Parathyroid adenoma (tissue), 2 donors: ENCODE data around the gene PCBD1.
"Not testable (repeated sequence)": the region's sequence is repeated elsewhere in the genome, so short reads cannot be mapped to it uniquely, and the experiment has no call there.

Experiments used
- H2AFZ ChIP-seq: fragments of 300-600 bp; sonication (generic); one replicate; pipeline ENCODE4 v1.7.0; 2017; ENCODE audit warnings: antibody characterized with exemption, mild to moderate bottlenecking
- H3K27ac ChIP-seq: fragments of 300-600 bp; sonication (generic); one replicate; pipeline ENCODE4 v1.7.0; 2017
- H3K27me3 ChIP-seq: fragments of 300-600 bp; sonication (generic); one replicate; pipeline ENCODE4 v1.7.0; 2017; ENCODE audit warnings: low read length; ENCODE audit not compliant: control insufficient read depth, insufficient read depth
- H3K36me3 ChIP-seq: fragments of 300-600 bp; sonication (generic); one replicate; pipeline ENCODE4 v1.7.0; 2017; ENCODE audit warnings: low read length; ENCODE audit not compliant: control insufficient read depth, insufficient read depth
- H3K4me1 ChIP-seq: fragments of 300-600 bp; sonication (generic); one replicate; pipeline ENCODE4 v1.7.0; 2017; ENCODE audit warnings: control low read depth
- H3K4me2 ChIP-seq: fragments of 300-600 bp; sonication (generic); one replicate; pipeline ENCODE4 v1.7.0; 2017; ENCODE audit warnings: low read length
- H3K4me3 ChIP-seq: fragments of 300-600 bp; sonication (generic); one replicate; pipeline ENCODE4 v1.7.0; 2017; ENCODE audit warnings: low read depth, low read length
- H3K79me2 ChIP-seq: fragments of 300-600 bp; sonication (generic); one replicate; pipeline ENCODE4 v1.7.0; 2017; ENCODE audit warnings: control low read depth
- H3K9ac ChIP-seq: fragments of 300-600 bp; sonication (generic); one replicate; pipeline ENCODE4 v1.7.0; 2017; ENCODE audit warnings: mild to moderate bottlenecking
- H3K9me3 ChIP-seq: fragments of 300-600 bp; sonication (generic); one replicate; pipeline ENCODE4 v1.7.0; 2017; ENCODE audit warnings: low read length; ENCODE audit not compliant: control insufficient read depth
- CTCF ChIP-seq: fragments of 300-600 bp; sonication (generic); IDR thresholded peaks from one replicate; pipeline ENCODE4 v1.7.0; 2017; ENCODE audit warnings: antibody characterized with exemption, mild to moderate bottlenecking
- donor health status: primary hyperparathyroidism.

The PCBD1 gene

GRCh38 chr10:70863470-70864160 lies 24.8 kb downstream of the PCBD1 start:
- no peak for TF ChIP-seq CTCF
- Histone ChIP-seq H3K4me3 (no peak overlapping the region), H3K4me1 (peaks cover 24% of the 10 kb centered on the region), H2AFZ (no peak overlapping the region), H3K36me3 (no peaks in the 10 kb centered on the region), H3K9me3 (no peaks in the 10 kb centered on the region), H3K79me2 (no peaks in the 10 kb centered on the region), H3K27me3 (no peaks in the 10 kb centered on the region), H3K4me2 (no peak overlapping the region), H3K27ac (no peak overlapping the region), H3K9ac (no peak overlapping the region)

DNA sequence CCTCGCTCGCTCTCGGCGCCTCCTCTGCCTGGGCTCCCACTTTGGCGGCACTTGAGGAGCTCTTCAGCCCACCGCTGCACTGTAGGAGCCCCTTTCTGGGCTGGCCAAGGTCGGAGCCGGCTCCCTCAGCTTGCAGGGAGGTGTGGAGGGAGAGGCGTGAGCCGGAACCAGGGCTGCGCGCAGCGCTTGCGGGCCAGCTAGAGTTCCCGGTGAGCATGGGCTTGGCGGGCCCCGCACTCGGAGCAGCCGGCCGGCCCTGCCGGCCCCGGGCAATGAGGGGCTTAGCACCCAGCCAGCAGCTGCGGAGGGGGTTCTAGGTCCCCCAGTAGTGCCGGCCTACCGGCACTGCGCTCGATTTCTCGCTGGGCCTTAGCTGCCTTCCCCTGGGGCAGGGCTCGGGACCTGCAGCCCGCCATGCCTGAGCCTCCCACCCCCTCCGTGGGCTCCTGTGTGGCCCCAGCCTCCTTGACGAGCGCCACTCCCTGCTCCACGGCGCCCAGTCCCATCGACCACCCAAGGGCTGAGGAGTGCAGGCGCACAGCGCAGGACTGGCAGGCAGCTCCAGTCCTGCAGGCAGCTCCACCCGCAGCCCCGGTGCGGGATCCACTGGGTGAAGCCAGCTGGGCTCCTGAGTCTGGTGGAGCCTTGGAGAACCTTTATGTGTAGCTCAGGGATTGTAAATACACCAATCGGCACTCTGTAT lies 26.7 kb downstream of the PCBD1 start:
- H3K4me3 ChIP-seq, H3K9me3 ChIP-seq, H3K36me3 ChIP-seq, H3K9ac ChIP-seq, H3K79me2 ChIP-seq, H3K4me2 ChIP-seq, H2AFZ ChIP-seq, H3K27me3 ChIP-seq, H3K27ac ChIP-seq: not testable (repeated sequence)
- peaks cover 15% of the 10 kb centered on the region for H3K4me1 ChIP-seq

GRCh38 chr10:70858759-70859158 lies 29.6 kb downstream of the PCBD1 start:
- H3K4me1 ChIP-seq: no peaks in the 10 kb centered on the region
- no peak overlapping the region for H3K4me3 ChIP-seq
- H3K79me2 ChIP-seq: no peaks in the 10 kb centered on the region
- H3K27me3 ChIP-seq: no peaks in the 10 kb centered on the region
- TF ChIP-seq CTCF: no peak
- H3K4me2 ChIP-seq: no peak overlapping the region
- no peak overlapping the region for H3K27ac ChIP-seq
- H3K9me3 ChIP-seq: no peaks in the 10 kb centered on the region
- no peak overlapping the region for H2AFZ ChIP-seq
- no peak overlapping the region for H3K9ac ChIP-seq
- no peaks in the 10 kb centered on the region for H3K36me3 ChIP-seq

GRCh38 chr10:70856454-70856853 lies 31.9 kb downstream of the PCBD1 start:
- H3K27me3 ChIP-seq: no peaks in the 10 kb centered on the region
- H3K36me3 ChIP-seq: no peaks in the 10 kb centered on the region
- no peak overlapping the region for H3K4me3 ChIP-seq
- H3K9ac ChIP-seq: no peak overlapping the region
- no peaks in the 10 kb centered on the region for H3K79me2 ChIP-seq
- H3K4me2 ChIP-seq: no peak overlapping the region
- no peak for TF ChIP-seq CTCF
- H3K9me3 ChIP-seq: no peaks in the 10 kb centered on the region
- H3K27ac ChIP-seq: no peak overlapping the region
- H2AFZ ChIP-seq: no peak overlapping the region
- peaks cover 15% of the 10 kb centered on the region for H3K4me1 ChIP-seq

- Histone ChIP-seq H3K79me2 (no peaks in the 10 kb centered on the region), H3K27me3 (no peaks in the 10 kb centered on the region), H3K4me3 (no peak overlapping the region), H3K36me3 (no peaks in the 10 kb centered on the region), H3K9ac (no peak overlapping the region), H3K4me2 (no peak overlapping the region), H3K4me1 (peaks cover 15% of the 10 kb centered on the region), H3K27ac (no peak overlapping the region), H2AFZ (no peak overlapping the region), H3K9me3 (no peaks in the 10 kb centered on the region)
- TF ChIP-seq CTCF: no peak
These were observed 34.9 kb downstream of the PCBD1 start for GRCh38 chr10:70853457-70853856.
